MG63 (cell line): ENCODE data around the gene VPS39. TPM values are rescaled to one million over a fixed set of nuclear protein-coding genes. Genes with fewer than 3 reads are reported as not detected.

Experiments used
- DNase-seq: peaks from one replicate; pipeline ENCODE4 v3.0.0-alpha.2; 2020
- H3K27me3 ChIP-seq: fragments of 250-450 bp; sonication (Bioruptor Pico); 2 replicates; pipeline ENCODE4 v1.5.1; 2020; ENCODE audit warnings: mild to moderate bottlenecking, moderate library complexity
- H3K36me3 ChIP-seq: fragments of 250-450 bp; sonication (Bioruptor Pico); 2 replicates; pipeline ENCODE4 v1.5.1; 2020; ENCODE audit warnings: mild to moderate bottlenecking, moderate library complexity
- H3K4me3 ChIP-seq: fragments of 250-450 bp; sonication (Bioruptor Pico); 2 replicates; pipeline ENCODE4 v1.5.1; 2020; ENCODE audit warnings: mild to moderate bottlenecking, moderate library complexity
- H3K9me3 ChIP-seq: fragments of 250-450 bp; sonication (Bioruptor Pico); 2 replicates; pipeline ENCODE4 v1.5.1; 2020; ENCODE audit warnings: mild to moderate bottlenecking, moderate library complexity
- total RNA-seq: library from RNA; depleted of rRNA; stranded (reverse); fragments of >200 nt; shearing (Covaris generic); gene quantifications from 2 replicates; pipeline ENCODE4 v1.2.3, GENCODE V29; 2014; ENCODE audit warnings: low replicate concordance

The VPS39 gene
- total RNA-seq, 1 experiment from 2014 or later, result 8.7 TPM

- no peak for DNase-seq
- H3K27me3 ChIP-seq, result no peaks in the 10 kb centered on the region
- no peak overlapping the region for H3K4me3 ChIP-seq
- H3K9me3 ChIP-seq, result no peaks in the 10 kb centered on the region
- no peaks in the 10 kb centered on the region; the same call in 1 of the 2 replicates for H3K36me3 ChIP-seq
Measured at GRCh38 chr15:42154212-42154941, 53.7 kb downstream of the VPS39 start.

GRCh38 chr15:42153874-42154211, 54.3 kb downstream of the VPS39 start:
- Histone ChIP-seq H3K27me3 (no peaks in the 10 kb centered on the region), H3K4me3 (no peak overlapping the region), H3K9me3 (no peaks in the 10 kb centered on the region), H3K36me3 (no peaks in the 10 kb centered on the region)
- no peak for DNase-seq

- H3K36me3 ChIP-seq, result no peaks in the 10 kb centered on the region
- H3K9me3 ChIP-seq, result no peaks in the 10 kb centered on the region
- no peak overlapping the region for H3K4me3 ChIP-seq
- no peaks in the 10 kb centered on the region for H3K27me3 ChIP-seq
- DNase-seq, result no peak
Measured at GRCh38 chr15:42152921-42153698, 55.0 kb downstream of the VPS39 start.

- no peaks in the 10 kb centered on the region for H3K27me3 ChIP-seq
- no peaks in the 10 kb centered on the region for H3K9me3 ChIP-seq
- H3K4me3 ChIP-seq, result no peak overlapping the region
- H3K36me3 ChIP-seq, result no peaks in the 10 kb centered on the region
- no peak for DNase-seq
Measured at GRCh38 chr15:42152196-42152920, 55.7 kb downstream of the VPS39 start.

- no peak overlapping the region for H3K4me3 ChIP-seq
- H3K36me3 ChIP-seq, result no peaks in the 10 kb centered on the region
- H3K27me3 ChIP-seq, result no peaks in the 10 kb centered on the region
- no peaks in the 10 kb centered on the region for H3K9me3 ChIP-seq
- no peak for DNase-seq
Measured at GRCh38 chr15:42151736-42152135, 56.4 kb downstream of the VPS39 start.

DNA sequence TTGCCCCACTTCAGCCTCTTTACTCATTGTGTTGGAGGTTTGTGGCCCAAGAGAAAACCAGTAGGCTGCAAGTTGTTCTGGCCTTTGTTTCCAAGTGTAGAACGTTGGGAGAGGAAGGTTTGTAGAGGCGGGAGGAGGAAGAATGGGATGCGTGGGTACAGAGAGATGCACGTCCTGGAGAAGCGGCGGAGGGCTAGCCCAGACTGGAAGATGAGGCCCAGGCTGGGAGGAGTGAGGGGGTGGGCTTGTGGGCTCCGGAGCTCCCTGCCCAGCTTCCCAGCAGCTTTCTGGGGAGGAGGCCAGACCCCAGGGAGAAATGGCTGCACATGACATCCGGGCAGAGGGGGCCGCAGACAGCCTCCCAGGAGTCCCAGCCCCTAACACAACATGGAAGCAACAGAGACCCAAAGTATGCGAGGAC, 57.0 kb downstream of the VPS39 start:
- H3K27me3 ChIP-seq, result no peaks in the 10 kb centered on the region
- H3K4me3 ChIP-seq, result no peak overlapping the region
- DNase-seq, result no peak
- H3K9me3 ChIP-seq, result no peaks in the 10 kb centered on the region
- no peaks in the 10 kb centered on the region for H3K36me3 ChIP-seq

- H3K36me3 ChIP-seq, result no peaks in the 10 kb centered on the region
- no peak overlapping the region for H3K4me3 ChIP-seq
- no peaks in the 10 kb centered on the region for H3K27me3 ChIP-seq
- no peak for DNase-seq
- no peaks in the 10 kb centered on the region for H3K9me3 ChIP-seq
Measured at GRCh38 chr15:42150219-42150970, 57.7 kb downstream of the VPS39 start.

DNA sequence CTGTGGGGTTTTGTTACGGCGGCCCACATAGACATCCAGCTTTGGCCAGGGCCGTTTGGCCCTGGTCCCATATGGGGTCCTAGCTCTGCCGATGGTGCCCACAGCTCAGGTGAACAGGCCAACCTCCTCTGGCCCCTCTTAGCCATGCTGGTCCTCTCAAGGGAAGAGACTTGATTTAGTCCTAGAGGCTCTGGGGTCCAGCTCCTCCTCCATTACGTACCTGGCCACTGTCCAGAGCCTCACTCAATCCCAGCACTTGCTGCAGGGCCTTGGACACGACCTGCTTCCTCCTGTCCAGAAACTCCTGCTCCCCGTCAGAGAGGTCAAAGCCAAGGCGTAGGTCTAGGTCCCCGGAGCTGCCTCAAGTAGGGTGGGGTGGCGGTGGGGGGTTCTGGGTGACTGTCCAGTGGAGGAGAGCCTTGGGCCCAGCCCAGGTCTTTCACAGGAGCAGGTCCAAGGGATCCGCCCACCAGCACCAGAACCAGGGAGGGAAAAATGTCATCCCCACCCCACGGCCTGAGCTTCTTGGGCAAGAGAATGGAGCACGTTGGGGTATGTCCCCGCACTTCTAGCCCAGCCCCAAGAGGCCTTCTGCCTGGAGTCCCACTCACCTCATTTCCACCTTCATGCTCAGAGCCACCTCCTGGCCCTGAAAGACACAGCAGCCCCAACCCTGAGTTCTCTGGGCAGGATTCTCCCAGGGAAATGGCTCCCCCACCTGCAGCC, 58.4 kb downstream of the VPS39 start:
- H3K9me3 ChIP-seq, result no peaks in the 10 kb centered on the region
- no peak for DNase-seq
- H3K36me3 ChIP-seq, result no peaks in the 10 kb centered on the region
- no peaks in the 10 kb centered on the region for H3K27me3 ChIP-seq
- no peak overlapping the region for H3K4me3 ChIP-seq

- no peak for DNase-seq
- Histone ChIP-seq H3K27me3 (no peaks in the 10 kb centered on the region), H3K9me3 (no peaks in the 10 kb centered on the region), H3K36me3 (no peaks in the 10 kb centered on the region), H3K4me3 (no peak overlapping the region)
Measured at GRCh38 chr15:42148808-42149492, 59.2 kb downstream of the VPS39 start.

- DNase-seq, result no peak
- no peak overlapping the region for H3K4me3 ChIP-seq
- no peaks in the 10 kb centered on the region for H3K9me3 ChIP-seq
- H3K27me3 ChIP-seq, result no peaks in the 10 kb centered on the region
- H3K36me3 ChIP-seq, result no peaks in the 10 kb centered on the region
Measured at GRCh38 chr15:42147431-42147735, 60.7 kb downstream of the VPS39 start.

DNA sequence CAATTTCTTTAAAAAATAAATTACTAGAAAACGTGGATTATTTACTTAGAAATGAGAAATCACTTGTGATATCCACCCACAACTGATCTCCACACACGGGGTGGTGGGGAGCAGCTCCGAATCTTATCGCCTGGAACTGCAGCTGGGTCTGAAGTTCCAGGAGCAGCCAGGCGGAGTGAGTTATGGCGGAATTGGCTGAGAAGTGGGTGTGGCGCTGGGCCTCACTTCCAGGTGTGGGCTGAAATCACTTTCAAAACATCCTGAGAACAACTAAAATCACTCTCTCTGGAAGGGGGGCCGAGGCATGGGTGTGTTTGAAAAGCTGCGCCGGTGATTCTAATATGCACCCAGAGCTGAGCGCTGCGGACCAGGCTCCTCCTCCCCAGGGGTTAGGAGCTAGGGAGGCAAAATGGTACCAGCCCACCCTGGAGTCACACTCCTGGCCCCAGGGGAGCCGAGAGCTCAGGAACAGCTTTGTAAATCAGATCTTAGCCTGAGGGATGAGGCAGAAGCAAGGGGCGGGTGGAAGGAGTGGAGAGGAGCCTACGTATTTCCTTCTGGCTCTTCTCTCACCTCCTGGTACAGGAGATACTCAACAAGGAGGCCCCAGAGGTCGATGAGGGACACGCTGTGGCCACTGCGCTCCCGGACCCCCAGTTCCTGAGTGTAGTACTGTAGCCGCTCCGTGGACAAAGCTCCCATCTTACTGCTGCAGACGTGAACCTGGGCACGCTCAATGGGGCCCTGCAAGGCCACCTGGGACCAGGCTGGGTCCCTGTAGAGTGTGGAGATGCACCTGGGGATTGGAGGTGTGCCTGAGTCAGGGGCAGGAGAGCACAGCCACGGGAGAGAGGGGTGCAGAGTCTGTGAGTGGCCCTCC, 61.3 kb downstream of the VPS39 start:
- H3K36me3 ChIP-seq, result no peaks in the 10 kb centered on the region
- no peaks in the 10 kb centered on the region for H3K27me3 ChIP-seq
- no peak overlapping the region for H3K4me3 ChIP-seq
- DNase-seq, result no peak
- H3K9me3 ChIP-seq, result no peaks in the 10 kb centered on the region

GRCh38 chr15:42145546-42146455, 62.3 kb downstream of the VPS39 start:
- H3K9me3 ChIP-seq, result no peaks in the 10 kb centered on the region
- no peaks in the 10 kb centered on the region for H3K36me3 ChIP-seq
- H3K27me3 ChIP-seq, result no peaks in the 10 kb centered on the region
- DNase-seq, result no peak
- no peak overlapping the region for H3K4me3 ChIP-seq

DNA sequence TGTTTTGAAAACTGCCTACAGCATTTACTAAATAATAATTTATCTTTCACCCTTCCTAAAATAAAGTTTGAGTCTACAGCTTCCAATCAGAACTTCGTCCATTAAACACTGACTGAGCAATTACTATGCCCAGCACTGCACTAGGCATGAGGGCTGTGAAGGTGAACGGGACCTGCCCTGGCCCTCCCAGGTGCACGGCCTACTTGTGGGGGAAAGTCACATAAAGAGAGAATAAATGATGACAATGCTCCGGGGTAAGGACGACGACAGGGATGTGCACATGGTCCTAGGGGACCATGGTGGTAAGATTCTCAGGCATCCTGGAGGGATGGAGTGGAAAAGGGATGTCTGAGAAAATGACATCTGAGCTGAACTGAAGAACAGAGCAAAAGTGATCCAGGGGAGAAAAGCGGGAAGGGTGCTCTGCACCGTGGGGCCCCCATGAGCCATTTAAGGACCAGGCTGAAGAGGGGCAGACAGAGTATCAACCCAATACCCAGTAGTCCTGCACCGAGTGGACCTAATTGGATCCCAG, 63.2 kb downstream of the VPS39 start:
- no peaks in the 10 kb centered on the region for H3K27me3 ChIP-seq
- no peaks in the 10 kb centered on the region for H3K36me3 ChIP-seq
- DNase-seq, result no peak
- H3K9me3 ChIP-seq, result no peaks in the 10 kb centered on the region
- H3K4me3 ChIP-seq, result no peak overlapping the region
